Activated CD4-positive, alpha-beta T cell treated with anti-CD3 and anti-CD28 coated beads, Interleukin-10, Interleukin-2, amounts not matched to agents 100 ng/mL and 50 ng/mL, durations not matched to agents 16 hours and 8 hours (primary cell): ENCODE results near the gene BHLHE23.
"Not testable (repeated sequence)": the region's sequence is repeated elsewhere in the genome, so short reads cannot be mapped to it uniquely, and the experiment has no call there.

Experiments
- DNase-seq: peaks from one replicate; pipeline ENCODE4 v3.0.0-alpha.2; 2020

The BHLHE23 gene

GRCh38 chr20:62970307-62971210 is 36.2 kb downstream of the BHLHE23 start:
- DNase-seq = no peak

GRCh38 chr20:62969939-62970306 is 36.8 kb downstream of the BHLHE23 start:
- DNase-seq = no peak

DNA sequence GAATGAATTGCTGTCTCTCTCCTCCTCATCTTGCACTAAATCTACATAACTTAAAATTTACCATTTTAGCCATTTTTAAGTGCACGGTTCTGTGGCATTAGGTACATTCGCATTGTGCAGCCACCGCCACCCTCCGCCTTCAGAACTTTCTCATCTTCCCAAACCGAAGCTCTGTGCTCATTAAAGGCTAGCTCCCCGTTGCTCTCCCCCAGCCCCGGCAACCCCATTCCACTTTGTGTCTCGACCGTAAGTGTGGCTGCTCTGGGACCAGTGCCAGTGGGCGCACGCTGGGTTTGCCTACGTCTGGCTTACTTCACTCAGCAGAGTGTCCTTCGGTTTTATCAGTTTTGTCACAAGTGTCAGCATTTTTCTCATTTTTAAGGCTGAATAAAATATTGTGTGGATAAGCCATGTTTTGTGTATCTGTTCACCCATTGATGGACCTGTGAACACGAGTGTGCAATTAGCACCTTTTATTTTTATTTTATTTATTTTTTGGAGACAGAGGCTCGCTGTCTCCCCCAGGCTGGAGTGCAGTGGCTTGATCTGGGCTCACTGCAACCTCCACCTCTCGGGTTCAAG is 37.5 kb downstream of the BHLHE23 start:
- DNase-seq = no peak

- DNase-seq = no peak
Measured at GRCh38 chr20:62968378-62969178, 38.2 kb downstream of the BHLHE23 start.

DNA sequence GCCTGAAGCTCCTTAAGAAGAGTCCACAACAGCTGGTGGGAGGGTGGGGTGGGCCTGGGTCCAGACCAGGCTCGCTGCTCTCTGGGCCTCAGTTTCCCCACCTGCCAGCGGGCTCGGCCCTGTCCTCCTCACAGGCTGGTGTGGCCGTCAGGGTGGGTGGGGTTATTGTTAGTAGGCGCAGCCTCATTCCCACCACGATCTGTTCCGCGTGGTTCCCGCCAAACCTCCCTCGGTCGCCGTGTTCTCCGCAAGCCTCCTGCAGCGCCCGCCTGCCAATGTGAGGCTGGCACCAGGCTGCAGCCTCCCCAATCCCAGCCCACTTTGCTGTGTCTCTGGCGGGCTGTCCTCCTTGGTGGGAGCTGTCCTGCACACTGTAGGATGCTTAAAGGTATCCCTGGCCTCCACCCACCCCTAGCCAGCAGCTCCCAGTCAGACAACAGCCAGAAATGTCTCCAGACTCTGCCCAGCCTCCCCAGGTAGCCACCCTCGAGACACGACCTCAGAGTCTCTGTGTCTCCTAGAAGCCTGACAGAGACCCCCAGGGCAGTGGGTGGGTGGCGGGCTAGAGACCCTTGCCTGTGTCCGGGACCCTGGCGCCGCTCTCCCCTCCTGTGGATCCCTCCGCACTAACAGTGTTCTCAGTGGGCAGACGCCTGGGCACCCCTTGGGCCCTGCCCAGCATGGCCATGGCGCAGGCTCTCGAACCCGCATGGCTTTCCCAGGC is 39.0 kb downstream of the BHLHE23 start:
- DNase-seq = no peak

- DNase-seq = no peak
Measured at GRCh38 chr20:62967149-62967501, 39.6 kb downstream of the BHLHE23 start.

GRCh38 chr20:62966212-62967148 is 40.3 kb downstream of the BHLHE23 start:
- DNase-seq = no peak

GRCh38 chr20:62965363-62965771 is 41.4 kb downstream of the BHLHE23 start:
- no peak for DNase-seq

DNA sequence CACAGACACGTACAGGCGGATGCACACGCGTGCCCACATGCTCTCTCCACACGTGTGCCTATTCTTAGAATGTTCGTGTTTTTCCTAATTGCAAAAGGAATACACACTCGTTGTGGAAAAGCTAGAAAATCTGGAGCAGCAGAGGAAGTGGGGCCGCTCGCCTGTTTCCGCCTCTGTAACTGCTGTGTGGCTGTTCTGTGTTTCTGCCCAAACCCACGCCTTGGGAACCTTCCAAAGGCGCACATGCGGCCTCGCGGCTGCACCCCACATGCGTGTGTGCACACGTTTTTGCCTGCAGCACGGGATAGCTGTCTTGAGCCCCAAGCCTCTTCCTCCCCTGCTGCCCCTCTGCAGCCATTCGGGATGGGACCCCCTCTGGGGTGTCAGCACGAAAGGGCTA is 42.1 kb downstream of the BHLHE23 start:
- no peak for DNase-seq

- no peak for DNase-seq
Measured at GRCh38 chr20:62963614-62964397, 43.0 kb downstream of the BHLHE23 start.

DNA sequence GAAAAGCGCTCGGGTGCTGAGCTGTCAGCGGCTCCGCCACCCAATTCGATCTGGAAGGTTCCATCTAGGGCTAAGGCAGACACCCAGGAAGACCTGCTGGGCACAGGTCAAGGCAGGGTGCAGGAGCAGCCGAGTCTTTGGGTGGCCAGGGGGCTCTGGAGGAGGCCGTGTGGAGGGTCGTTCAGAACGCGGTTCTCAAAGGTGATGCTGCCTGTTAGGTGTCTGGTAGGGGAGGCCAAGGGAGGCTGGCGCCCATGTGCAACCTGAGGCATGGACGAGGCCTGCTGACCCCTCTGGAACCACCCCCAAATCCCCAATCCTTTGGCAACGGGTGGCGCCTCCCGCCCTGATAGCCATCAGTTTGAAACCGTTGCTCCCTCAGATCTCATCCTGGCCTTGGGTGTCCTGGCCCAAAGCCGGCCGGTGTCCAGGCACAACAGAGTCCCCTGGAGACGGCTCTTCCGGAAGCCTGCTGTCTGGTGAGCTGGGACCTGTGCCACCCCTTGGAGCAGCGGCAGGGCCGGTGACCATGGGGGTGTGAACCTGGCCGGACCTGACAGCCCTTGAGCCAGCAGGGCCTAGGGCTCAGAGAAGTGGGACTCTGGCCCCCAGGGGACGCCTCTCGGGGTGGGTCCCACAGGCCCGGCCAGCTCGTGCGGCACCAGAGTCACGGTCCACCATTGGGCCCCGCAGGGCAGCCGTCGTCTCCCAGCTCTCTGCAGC is 43.7 kb downstream of the BHLHE23 start:
- no peak for DNase-seq

- no peak for DNase-seq
Measured at GRCh38 chr20:62962221-62962879, 44.4 kb downstream of the BHLHE23 start.

DNA sequence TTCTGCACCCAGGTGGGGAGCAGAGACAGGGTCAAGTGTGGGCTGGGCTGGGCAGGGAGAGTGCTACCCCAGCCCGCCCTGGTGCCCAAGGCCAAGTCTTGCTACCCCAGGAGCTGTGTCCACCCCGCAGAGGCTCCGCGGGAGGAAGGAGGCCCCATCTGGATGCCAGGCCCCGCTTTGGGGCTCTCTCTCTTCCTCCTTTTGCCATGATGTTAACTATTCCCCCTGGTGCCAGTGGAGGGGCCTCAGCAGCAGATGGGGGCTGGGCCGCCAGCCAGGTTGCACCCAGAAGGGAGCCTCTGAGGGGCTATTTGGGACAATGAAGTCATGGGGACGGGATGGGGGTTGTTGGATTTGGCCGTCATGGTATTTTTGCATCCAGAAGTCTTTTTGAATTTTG is 45.0 kb downstream of the BHLHE23 start:
- no peak for DNase-seq

GRCh38 chr20:62961310-62961783 is 45.4 kb downstream of the BHLHE23 start:
- no peak for DNase-seq

DNA sequence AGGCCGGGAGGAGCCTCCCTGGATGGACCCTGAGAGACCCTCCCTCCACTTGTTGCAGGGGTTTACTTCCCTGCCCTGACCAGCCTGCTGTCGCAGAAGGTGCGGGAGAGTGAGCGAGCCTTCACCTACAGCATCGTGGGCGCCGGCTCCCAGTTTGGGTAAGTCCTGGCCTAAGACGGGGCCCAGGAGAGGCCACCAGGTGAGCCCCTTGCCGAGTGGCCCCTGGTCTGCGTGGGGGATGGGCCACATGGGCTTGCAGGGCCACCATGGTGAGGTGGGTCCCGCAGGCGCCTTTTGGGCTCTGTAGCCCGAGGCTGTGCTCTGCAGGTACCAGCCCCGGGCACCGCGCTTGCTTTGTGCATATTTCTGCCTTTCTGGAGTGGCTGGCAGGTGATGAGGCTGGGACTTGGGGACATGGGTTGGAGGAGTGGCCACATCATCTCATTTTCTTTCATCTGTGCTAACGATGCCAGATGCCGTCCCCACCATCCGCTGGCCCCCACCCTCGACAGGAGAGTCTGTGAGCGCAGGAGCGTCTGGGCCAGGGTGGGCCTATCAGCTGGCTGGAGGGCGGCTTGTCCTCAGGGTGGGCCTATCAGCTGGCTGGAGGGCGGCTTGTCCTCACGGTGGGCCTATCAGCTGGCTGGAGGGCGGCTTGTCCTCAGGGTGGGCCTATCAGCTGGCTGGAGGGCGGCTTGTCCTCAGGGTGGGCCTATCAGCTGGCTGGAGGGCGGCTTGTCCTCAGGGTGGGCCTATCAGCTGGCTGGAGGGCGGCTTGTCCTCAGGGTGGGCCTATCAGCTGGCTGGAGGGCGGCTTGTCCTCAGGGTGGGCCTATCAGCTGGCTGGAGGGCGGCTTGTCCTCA is 46.1 kb downstream of the BHLHE23 start:
- not testable (repeated sequence) for DNase-seq

DNA sequence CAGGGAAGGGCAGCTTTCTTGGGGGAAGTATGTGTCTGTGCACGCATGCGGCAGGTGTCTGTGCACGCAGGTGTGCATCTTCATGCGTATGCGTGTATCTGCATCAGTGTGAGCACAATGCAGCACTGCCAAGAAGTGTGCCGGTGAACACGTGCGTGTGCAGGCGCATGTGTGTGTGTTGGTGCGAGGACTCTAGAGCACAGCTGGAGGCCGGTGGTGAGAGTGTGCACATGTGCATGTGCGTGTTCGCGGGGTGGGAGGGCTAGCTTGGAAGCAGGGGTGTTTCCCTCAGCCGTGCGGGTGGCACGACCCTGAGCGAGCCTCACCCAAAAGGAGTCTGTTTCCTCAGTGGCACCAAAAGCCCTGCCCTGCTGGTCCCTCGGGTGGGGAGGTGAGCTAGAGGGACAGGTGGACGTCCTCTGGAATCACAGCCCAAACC is 46.7 kb downstream of the BHLHE23 start:
- DNase-seq = no peak

DNA sequence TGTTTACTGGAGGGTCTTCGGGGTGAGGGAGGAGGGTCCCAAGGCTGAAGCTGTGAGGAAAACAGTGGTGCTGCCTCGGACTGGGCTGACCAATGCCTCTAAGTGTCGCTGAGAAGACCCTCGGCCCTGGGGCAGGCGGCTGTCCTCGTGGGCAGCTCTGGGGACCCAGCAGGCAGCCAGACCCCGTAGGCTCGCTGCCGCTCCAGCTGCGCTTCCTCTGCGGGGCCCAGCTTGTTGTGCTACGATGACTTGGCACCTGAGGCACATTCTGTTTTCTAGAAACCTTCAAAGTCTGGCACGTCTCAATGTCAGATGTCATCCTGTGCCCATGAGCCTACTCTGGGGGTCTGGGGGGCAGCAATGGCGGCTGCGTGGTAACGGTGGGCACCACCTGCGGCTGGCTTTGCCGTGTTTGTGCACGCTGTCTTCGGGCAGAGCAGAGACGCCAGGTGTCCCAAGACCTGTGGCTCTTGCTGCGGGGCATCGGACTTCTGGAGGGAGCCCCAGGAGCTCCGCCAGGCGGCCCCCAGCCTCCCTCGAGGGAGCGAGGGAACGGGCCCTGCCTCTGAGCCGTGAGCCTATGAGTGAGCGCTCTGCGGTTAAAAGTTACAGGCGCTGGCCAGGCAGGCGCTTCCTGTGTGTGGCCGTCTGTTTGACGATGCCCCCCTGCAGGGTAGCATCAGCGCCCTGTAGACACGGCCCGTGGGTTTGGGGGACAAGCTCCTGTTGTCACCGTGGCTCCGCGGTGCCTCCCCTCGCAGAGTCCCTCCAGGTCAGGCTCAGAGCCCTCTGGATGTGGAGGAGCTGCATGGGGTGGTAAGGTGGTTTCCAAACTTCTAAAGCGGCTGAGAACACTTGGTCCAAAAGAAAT is 47.4 kb downstream of the BHLHE23 start:
- no peak for DNase-seq
